B cell (primary cell): ENCODE results near the gene TMEM170B. TPM values are rescaled to one million over a fixed set of nuclear protein-coding genes. Genes with fewer than 3 reads are reported as not detected.

Experiments used
- ATAC-seq: fragments of 200-7000 bp; cut with Tn5 transposase; one replicate; pipeline ENCODE4 v1.10.0; 2021; ENCODE audit warnings: low read depth, mild to moderate bottlenecking, moderate number of reproducible peaks, moderate library complexity
- CTCF ChIA-PET: fragments of 350-600 bp; sonication (Branson Sonifier 250); formaldehyde crosslinking; loops from one replicate; lab custom pipeline; 2021; ENCODE audit warnings: antibody characterized with exemption, inconsistent platforms; lab: Charles Lee
- POLR2A ChIA-PET: fragments of 350-600 bp; sonication (Branson Sonifier 250); formaldehyde crosslinking; loops from one replicate; lab custom pipeline; 2021; ENCODE audit warnings: antibody characterized with exemption; lab: Charles Lee
- DNase-seq: peaks from one replicate; pipeline ENCODE4 v3.0.0; 2013
- H2AFZ ChIP-seq: 2 replicates; pipeline ENCODE4 v1.6.1; 2012; ENCODE audit warnings: mild to moderate bottlenecking, low read depth, low read length; ENCODE audit not compliant: insufficient read depth, poor library complexity, severe bottlenecking
- H3K27ac ChIP-seq, 2 donors: 1 replicate in 1 of 2; 2 replicates in 1 of 2; pipeline ENCODE4 v1.5.1; 2012 to 2013; ENCODE audit warnings: low read length in 2 of 2, mild to moderate bottlenecking in 2 of 2, moderate library complexity in 1 of 2
- H3K27me3 ChIP-seq, 4 experiments: fragments of 200-600 bp in 1 of 4; sonication (generic) in 1 of 4; replicated peaks in 1 of 4; 1 replicate in 2 of 4; 2 replicates in 2 of 4; pipeline versions ENCODE4 v1.6.1 to v1.7.0; 2013 to 2016; ENCODE audit warnings: low read length in 3 of 4, mild to moderate bottlenecking in 2 of 4, mixed read lengths in 1 of 4, moderate library complexity in 1 of 4; ENCODE audit not compliant: insufficient read depth in 4 of 4, control insufficient read depth in 3 of 4; ENCODE audit errors: control extremely low read depth in 1 of 4
- H3K36me3 ChIP-seq, 2 experiments: replicated peaks in 1 of 2; 1 replicate in 1 of 2; 2 replicates in 1 of 2; pipeline versions ENCODE4 v1.6.1 to v1.7.1; 2013; ENCODE audit warnings: low read length in 1 of 2; ENCODE audit not compliant: insufficient read depth in 2 of 2, control insufficient read depth in 1 of 2; ENCODE audit errors: control extremely low read depth in 1 of 2, extremely low read depth in 1 of 2
- H3K4me1 ChIP-seq, 2 donors: fragments of 200-600 bp in 1 of 2; sonication (generic) in 1 of 2; 1 replicate in 1 of 2; 2 replicates in 1 of 2; pipeline versions ENCODE4 v1.5.1 to v1.6.1; 2013 to 2017; ENCODE audit warnings: low read length in 2 of 2; ENCODE audit not compliant: control insufficient read depth in 2 of 2, insufficient read depth in 2 of 2
- H3K4me2 ChIP-seq: replicated peaks from 2 replicates; pipeline ENCODE3; 2012; ENCODE audit warnings: mild to moderate bottlenecking, low read depth, low read length; ENCODE audit not compliant: poor library complexity, severe bottlenecking
- H3K4me3 ChIP-seq, 5 experiments: fragments of 200-600 bp in 1 of 5; sonication (generic) in 1 of 5; 1 replicate in 3 of 5; 2 replicates in 2 of 5; pipeline versions ENCODE4 v1.5.1 to v1.7.0; 2011 to 2016; ENCODE audit warnings: low read length in 4 of 5, mild to moderate bottlenecking in 4 of 5, low read depth in 2 of 5, control low read depth in 1 of 5, moderate library complexity in 1 of 5; ENCODE audit not compliant: insufficient read depth in 1 of 5; ENCODE audit errors: control extremely low read depth in 1 of 5, extremely low read depth in 1 of 5
- H3K79me2 ChIP-seq: fragments of 200-600 bp; sonication (generic); one replicate; pipeline ENCODE4 v1.6.0; 2016; ENCODE audit warnings: low read length; ENCODE audit not compliant: control insufficient read depth, insufficient read depth
- H3K9ac ChIP-seq: fragments of 200-600 bp; sonication (generic); 2 replicates; pipeline ENCODE4 v1.6.1; 2017; ENCODE audit warnings: mild to moderate bottlenecking, low read length, moderate library complexity
- H3K9me3 ChIP-seq, 3 donors: one replicate each; pipeline versions ENCODE4 v1.6.1 to v1.7.1; 2013; ENCODE audit warnings: low read length in 2 of 3; ENCODE audit not compliant: control insufficient read depth in 2 of 3, insufficient read depth in 1 of 3; ENCODE audit errors: control extremely low read depth in 1 of 3
- H4K20me1 ChIP-seq: 2 replicates; pipeline ENCODE4 v1.6.0; 2012; ENCODE audit warnings: mild to moderate bottlenecking, low read length; ENCODE audit not compliant: insufficient read depth, control insufficient read depth, poor library complexity, severe bottlenecking
- H3K27ac Mint-ChIP-seq: one replicate; pipeline ENCODE4 v1.8.0; 2021; ENCODE audit warnings: mixed read lengths
- H3K27me3 Mint-ChIP-seq: one replicate; pipeline ENCODE4 v1.8.0; 2021; ENCODE audit warnings: mixed read lengths
- H3K4me1 Mint-ChIP-seq: one replicate; pipeline ENCODE4 v1.8.0; 2021; ENCODE audit warnings: mixed read lengths
- H3K4me3 Mint-ChIP-seq: one replicate; pipeline ENCODE4 v1.8.0; 2021; ENCODE audit warnings: mixed read lengths
- H3K9me3 Mint-ChIP-seq: one replicate; pipeline ENCODE4 v1.8.0; 2022; ENCODE audit warnings: mixed read lengths; ENCODE audit not compliant: insufficient read depth
- CTCF ChIP-seq: fragments of 200-600 bp; IDR thresholded peaks from one replicate; pipeline ENCODE4 v1.8.0; 2022; ENCODE audit warnings: antibody characterized with exemption, mild to moderate bottlenecking
- EZH2 ChIP-seq: IDR thresholded peaks from 2 replicates; pipeline ENCODE4 v1.6.1; 2012; ENCODE audit warnings: borderline replicate concordance, low read depth, mild to moderate bottlenecking, moderate library complexity, low read length; ENCODE audit not compliant: insufficient read depth, poor library complexity, severe bottlenecking
- WGBS: methylation state at CpG from one replicate; pipeline ENCODE4 v1.1.5; 2013; ENCODE audit warnings: missing lambda C conversion rate; ENCODE audit not compliant: insufficient coverage; 5-methylcytosine and 5-hydroxymethylcytosine counted together
- intact Hi-C: fragments of 100-400 bp; cut with micrococcal nuclease; formaldehyde crosslinking; loops from one replicate; pipeline ENCODE4 v1.10.0; 2022
- polyA plus RNA-seq: library from polyadenylated mRNA; depleted of rRNA; stranded (reverse); fragments of >200 nt; gene quantifications from 2 replicates; pipeline ENCODE4 v1.2.3, GENCODE V29; 2012
- total RNA-seq, 2 donors: library from RNA; stranded (reverse); fragments of 120-200 nt in 1 of 2; gene quantifications; 1 replicate in 1 of 2; 2 replicates in 1 of 2; pipeline versions ENCODE4 v1.2.3 to v1.2.4, GENCODE V29; 2013 to 2022

TMEM170B gene
- total and polyA plus RNA-seq, 2 donors (not counting 1 experiment from before 2014, with no cell fraction given) = 0.64 to 3.4 TPM

- no peak overlapping the region for H3K27ac Mint-ChIP-seq
- no peaks in the 10 kb centered on the region for H3K4me1 ChIP-seq
- DNase-seq (no peak), ATAC-seq (no peak)
- no peaks in the 10 kb centered on the region for H4K20me1 ChIP-seq
- H3K27me3 Mint-ChIP-seq = peaks cover 28% of the 10 kb centered on the region
- H2AFZ ChIP-seq = no peak overlapping the region
- WGBS = no CpG with 5 or more reads among the region's 8 CpGs
- POLR2A ChIA-PET = no interaction called here
- H3K9me3 Mint-ChIP-seq = no peaks in the 10 kb centered on the region
- H3K36me3 ChIP-seq = no peaks in the 10 kb centered on the region
- CTCF ChIA-PET = no interaction called here
- no peak overlapping the region for H3K4me3 ChIP-seq
- H3K9ac ChIP-seq = no peak overlapping the region
- TF ChIP-seq EZH2 (no peak), CTCF (no peak)
- no peak overlapping the region for H3K27ac ChIP-seq
- no peaks in the 10 kb centered on the region for H3K27me3 ChIP-seq
- no peak overlapping the region for H3K4me3 Mint-ChIP-seq
- no peaks in the 10 kb centered on the region for H3K79me2 ChIP-seq
- no peaks in the 10 kb centered on the region for H3K4me1 Mint-ChIP-seq
- H3K9me3 ChIP-seq = no peaks in the 10 kb centered on the region
- H3K4me2 ChIP-seq = no peak overlapping the region
- intact Hi-C loops = no loop called here
Observed at GRCh38 chr6:11626356-11626755, 88.8 kb downstream of the TMEM170B start.

- intact Hi-C loops = no loop called here
Observed at GRCh38 chr6:11628562-11628961, 91.0 kb downstream of the TMEM170B start.

More at GRCh38 chr6:11628562-11628961, 91.0 kb downstream of the TMEM170B start:
- POLR2A ChIA-PET = no interaction called here
- Mint-ChIP-seq H3K9me3 (no peaks in the 10 kb centered on the region), H3K4me1 (no peaks in the 10 kb centered on the region), H3K27ac (no peak overlapping the region), H3K27me3 (peaks cover 28% of the 10 kb centered on the region), H3K4me3 (no peak overlapping the region)
- no peak for DNase-seq
- H3K27ac ChIP-seq = no peak overlapping the region
- ATAC-seq = no peak
- no peak overlapping the region for H3K9ac ChIP-seq
- H2AFZ ChIP-seq = no peak overlapping the region
- no peak overlapping the region for H3K4me2 ChIP-seq
- H3K27me3 ChIP-seq = no peaks in the 10 kb centered on the region
- TF ChIP-seq EZH2 (no peak), CTCF (no peak)
- H3K4me1 ChIP-seq = no peaks in the 10 kb centered on the region
- H3K4me3 ChIP-seq = no peak overlapping the region
- CTCF ChIA-PET = no interaction called here
- no peaks in the 10 kb centered on the region for H3K36me3 ChIP-seq
- H3K9me3 ChIP-seq = no peaks in the 10 kb centered on the region
- H4K20me1 ChIP-seq = no peaks in the 10 kb centered on the region
- no peaks in the 10 kb centered on the region for H3K79me2 ChIP-seq
